HEK293 (cell line): ENCODE results near the gene PRXL2B.

Source experiments
- BCL11A ChIP-seq: fragments of 450-650 bp; formaldehyde crosslinking; IDR thresholded peaks from 2 replicates; pipeline ENCODE4 v1.5.1; 2016; ENCODE audit warnings: low read depth, missing biosample characterization, missing genetic modification characterization
- BCL11B ChIP-seq: fragments of 450-650 bp; formaldehyde crosslinking; IDR thresholded peaks from 2 replicates; pipeline ENCODE4 v1.5.1; 2016; ENCODE audit warnings: low read depth, missing biosample characterization, missing genetic modification characterization
- GLI4 ChIP-seq: fragments of 450-650 bp; formaldehyde crosslinking; IDR thresholded peaks from 2 replicates; pipeline ENCODE4 v1.5.1; 2016; ENCODE audit warnings: missing biosample characterization, missing genetic modification characterization
- KLF1 ChIP-seq: fragments of 450-650 bp; formaldehyde crosslinking; IDR thresholded peaks from 2 replicates; pipeline ENCODE4 v1.5.1; 2016; ENCODE audit warnings: missing biosample characterization, missing genetic modification characterization
- MZF1 ChIP-seq: fragments of 450-650 bp; formaldehyde crosslinking; IDR thresholded peaks from 2 replicates; pipeline ENCODE4 v1.5.1; 2017; ENCODE audit warnings: missing biosample characterization, missing genetic modification characterization, borderline replicate concordance
- SCRT1 ChIP-seq: fragments of 450-650 bp; formaldehyde crosslinking; IDR thresholded peaks from 2 replicates; pipeline ENCODE4 v1.5.1; 2016; ENCODE audit warnings: missing biosample characterization, missing genetic modification characterization, borderline replicate concordance
- ZFHX2 ChIP-seq: fragments of 450-650 bp; formaldehyde crosslinking; conservative IDR thresholded peaks from 2 replicates; pipeline ENCODE4 v1.5.1; 2016; ENCODE audit warnings: missing biosample characterization, missing genetic modification characterization
- ZFP41 ChIP-seq: fragments of 450-650 bp; formaldehyde crosslinking; IDR thresholded peaks from 2 replicates; pipeline ENCODE4 v1.5.1; 2016; ENCODE audit warnings: missing biosample characterization, missing genetic modification characterization, borderline replicate concordance
- ZFP69B ChIP-seq: fragments of 450-650 bp; formaldehyde crosslinking; IDR thresholded peaks from 2 replicates; pipeline ENCODE4 v1.5.1; 2016; ENCODE audit warnings: missing biosample characterization, missing genetic modification characterization
- ZNF121 ChIP-seq: fragments of 450-650 bp; formaldehyde crosslinking; IDR thresholded peaks from 2 replicates; pipeline ENCODE4 v1.5.1; 2016; ENCODE audit warnings: missing biosample characterization, missing genetic modification characterization
- ZNF341 ChIP-seq: fragments of 450-650 bp; formaldehyde crosslinking; IDR thresholded peaks from 2 replicates; pipeline ENCODE4; 2016; ENCODE audit warnings: low read depth, missing biosample characterization, missing genetic modification characterization
- ZNF391 ChIP-seq: fragments of 450-650 bp; formaldehyde crosslinking; IDR thresholded peaks from 2 replicates; pipeline ENCODE4 v1.5.1; 2016; ENCODE audit warnings: low read depth, missing biosample characterization, missing genetic modification characterization, borderline replicate concordance
- ZNF404 ChIP-seq: fragments of 450-650 bp; formaldehyde crosslinking; IDR thresholded peaks from 2 replicates; pipeline ENCODE4 v1.5.1; 2017; ENCODE audit warnings: missing biosample characterization, missing genetic modification characterization
- ZNF416 ChIP-seq: fragments of 450-650 bp; formaldehyde crosslinking; IDR thresholded peaks from 2 replicates; pipeline ENCODE4 v1.5.1; 2016; ENCODE audit warnings: missing biosample characterization, missing genetic modification characterization
- ZNF596 ChIP-seq: fragments of 450-650 bp; IDR thresholded peaks from 2 replicates; pipeline ENCODE4 v1.5.0; 2018; ENCODE audit warnings: missing biosample characterization, mild to moderate bottlenecking, missing genetic modification characterization, moderate library complexity
- ZNF610 ChIP-seq: fragments of 450-650 bp; formaldehyde crosslinking; IDR thresholded peaks from 2 replicates; pipeline ENCODE4 v1.5.1; 2016; ENCODE audit warnings: missing biosample characterization, missing genetic modification characterization, borderline replicate concordance
- ZNF624 ChIP-seq: fragments of 450-650 bp; formaldehyde crosslinking; IDR thresholded peaks from 2 replicates; pipeline ENCODE4 v1.5.1; 2017; ENCODE audit warnings: missing biosample characterization, missing genetic modification characterization
- ZNF701 ChIP-seq: fragments of 450-650 bp; formaldehyde crosslinking; IDR thresholded peaks from 2 replicates; pipeline ENCODE4 v1.5.1; 2016; ENCODE audit warnings: missing biosample characterization, missing genetic modification characterization
- ZNF777 ChIP-seq: fragments of 450-650 bp; formaldehyde crosslinking; IDR thresholded peaks from 2 replicates; pipeline ENCODE4 v1.5.1; 2017; ENCODE audit warnings: missing biosample characterization, missing genetic modification characterization, borderline replicate concordance
- ZNF785 ChIP-seq: fragments of 450-650 bp; formaldehyde crosslinking; IDR thresholded peaks from 2 replicates; pipeline ENCODE4 v1.5.1; 2016; ENCODE audit warnings: missing biosample characterization, missing genetic modification characterization
- ZNF791 ChIP-seq: fragments of 450-650 bp; formaldehyde crosslinking; IDR thresholded peaks from 2 replicates; pipeline ENCODE4 v1.5.1; 2016; ENCODE audit warnings: missing biosample characterization, missing genetic modification characterization
- ZNF837 ChIP-seq: fragments of 450-650 bp; formaldehyde crosslinking; IDR thresholded peaks from 2 replicates; pipeline ENCODE4 v1.5.1; 2016; ENCODE audit warnings: missing biosample characterization, missing genetic modification characterization
- ZSCAN30 ChIP-seq: fragments of 450-650 bp; IDR thresholded peaks from 2 replicates; pipeline ENCODE4 v1.5.1; 2018; ENCODE audit warnings: missing biosample characterization, mild to moderate bottlenecking, missing genetic modification characterization, moderate library complexity
- TF ChIP-seq, protein P1 (sequence below): fragments of 450-650 bp; formaldehyde crosslinking; conservative IDR thresholded peaks from 2 replicates; pipeline ENCODE4 v1.5.1; 2016; ENCODE audit warnings: low read depth, missing biosample characterization, missing genetic modification characterization
- TF ChIP-seq, protein P2 (sequence below): fragments of 450-650 bp; formaldehyde crosslinking; optimal IDR thresholded peaks from 2 replicates; pipeline ENCODE3; 2016; ENCODE audit warnings: missing biosample characterization, mild to moderate bottlenecking, missing genetic modification characterization
- TF ChIP-seq, protein P3 (sequence below): fragments of 450-650 bp; formaldehyde crosslinking; IDR thresholded peaks from 2 replicates; pipeline ENCODE4 v1.5.1; 2016; ENCODE audit warnings: missing biosample characterization, missing genetic modification characterization
- TF ChIP-seq, protein P4 (sequence below): fragments of 450-650 bp; formaldehyde crosslinking; IDR thresholded peaks from 2 replicates; pipeline ENCODE4 v1.5.1; 2017; ENCODE audit warnings: missing biosample characterization, missing genetic modification characterization
- TF ChIP-seq, protein P5 (sequence below): fragments of 450-650 bp; formaldehyde crosslinking; IDR thresholded peaks from 2 replicates; pipeline ENCODE4 v1.5.1; 2017; ENCODE audit warnings: missing biosample characterization, missing genetic modification characterization

Gene PRXL2B

DNA sequence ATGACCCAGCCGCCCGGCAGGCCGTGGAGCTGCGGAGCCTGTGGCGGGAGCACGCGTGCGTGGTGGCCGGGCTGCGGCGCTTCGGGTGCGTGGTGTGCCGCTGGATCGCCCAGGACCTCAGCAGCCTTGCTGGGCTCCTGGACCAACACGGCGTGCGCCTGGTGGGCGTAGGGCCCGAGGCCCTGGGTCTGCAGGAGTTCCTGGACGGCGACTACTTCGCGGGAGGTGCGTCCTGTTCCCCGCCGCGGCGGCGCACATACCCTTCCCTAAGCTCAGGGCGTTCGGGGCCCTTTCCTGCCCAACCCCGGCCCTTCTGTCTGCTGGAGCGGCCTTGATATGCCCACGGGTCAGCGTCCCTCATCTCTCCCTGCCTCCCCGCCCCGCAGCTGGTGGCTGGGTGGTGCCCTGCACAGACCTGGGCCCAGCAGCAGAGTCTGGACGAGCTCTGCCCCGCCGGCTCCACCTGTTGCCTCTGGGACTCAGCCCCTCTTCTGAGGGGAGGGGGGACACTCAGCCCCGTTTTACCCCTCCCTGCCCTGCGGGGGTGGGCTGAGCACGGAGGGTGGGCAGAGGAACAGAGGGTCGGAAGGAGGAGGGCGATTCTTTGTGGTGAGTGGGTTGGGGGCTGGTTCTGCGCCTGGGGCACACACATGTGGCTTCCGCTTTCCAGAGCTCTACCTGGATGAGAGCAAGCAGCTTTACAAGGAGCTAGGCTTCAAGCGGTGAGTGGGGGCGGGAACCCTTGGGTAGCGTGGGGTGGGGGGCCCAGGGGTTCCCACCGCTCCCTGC, 688 bp downstream of the PRXL2B start (continued):
- TF ChIP-seq, protein P1, sequence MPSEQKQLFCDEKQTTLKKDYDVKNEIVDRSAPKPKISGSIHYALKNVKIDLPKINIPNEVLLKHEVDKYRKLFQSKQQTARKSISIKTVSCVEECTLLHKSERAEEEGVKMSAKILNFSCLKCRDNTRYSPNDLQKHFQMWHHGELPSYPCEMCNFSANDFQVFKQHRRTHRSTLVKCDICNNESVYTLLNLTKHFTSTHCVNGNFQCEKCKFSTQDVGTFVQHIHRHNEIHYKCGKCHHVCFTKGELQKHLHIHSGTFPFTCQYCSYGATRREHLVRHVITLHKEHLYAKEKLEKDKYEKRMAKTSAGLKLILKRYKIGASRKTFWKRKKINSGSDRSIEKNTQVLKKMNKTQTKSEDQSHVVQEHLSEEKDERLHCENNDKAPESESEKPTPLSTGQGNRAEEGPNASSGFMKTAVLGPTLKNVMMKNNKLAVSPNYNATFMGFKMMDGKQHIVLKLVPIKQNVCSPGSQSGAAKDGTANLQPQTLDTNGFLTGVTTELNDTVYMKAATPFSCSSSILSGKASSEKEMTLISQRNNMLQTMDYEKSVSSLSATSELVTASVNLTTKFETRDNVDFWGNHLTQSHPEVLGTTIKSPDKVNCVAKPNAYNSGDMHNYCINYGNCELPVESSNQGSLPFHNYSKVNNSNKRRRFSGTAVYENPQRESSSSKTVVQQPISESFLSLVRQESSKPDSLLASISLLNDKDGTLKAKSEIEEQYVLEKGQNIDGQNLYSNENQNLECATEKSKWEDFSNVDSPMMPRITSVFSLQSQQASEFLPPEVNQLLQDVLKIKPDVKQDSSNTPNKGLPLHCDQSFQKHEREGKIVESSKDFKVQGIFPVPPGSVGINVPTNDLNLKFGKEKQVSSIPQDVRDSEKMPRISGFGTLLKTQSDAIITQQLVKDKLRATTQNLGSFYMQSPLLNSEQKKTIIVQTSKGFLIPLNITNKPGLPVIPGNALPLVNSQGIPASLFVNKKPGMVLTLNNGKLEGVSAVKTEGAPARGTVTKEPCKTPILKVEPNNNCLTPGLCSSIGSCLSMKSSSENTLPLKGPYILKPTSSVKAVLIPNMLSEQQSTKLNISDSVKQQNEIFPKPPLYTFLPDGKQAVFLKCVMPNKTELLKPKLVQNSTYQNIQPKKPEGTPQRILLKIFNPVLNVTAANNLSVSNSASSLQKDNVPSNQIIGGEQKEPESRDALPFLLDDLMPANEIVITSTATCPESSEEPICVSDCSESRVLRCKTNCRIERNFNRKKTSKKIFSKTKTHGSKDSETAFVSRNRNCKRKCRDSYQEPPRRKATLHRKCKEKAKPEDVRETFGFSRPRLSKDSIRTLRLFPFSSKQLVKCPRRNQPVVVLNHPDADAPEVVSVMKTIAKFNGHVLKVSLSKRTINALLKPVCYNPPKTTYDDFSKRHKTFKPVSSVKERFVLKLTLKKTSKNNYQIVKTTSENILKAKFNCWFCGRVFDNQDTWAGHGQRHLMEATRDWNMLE (tag by site-specific recombination): no peak
- TF ChIP-seq ZNF404 (tag by site-specific recombination): no peak
- TF ChIP-seq, protein P2, sequence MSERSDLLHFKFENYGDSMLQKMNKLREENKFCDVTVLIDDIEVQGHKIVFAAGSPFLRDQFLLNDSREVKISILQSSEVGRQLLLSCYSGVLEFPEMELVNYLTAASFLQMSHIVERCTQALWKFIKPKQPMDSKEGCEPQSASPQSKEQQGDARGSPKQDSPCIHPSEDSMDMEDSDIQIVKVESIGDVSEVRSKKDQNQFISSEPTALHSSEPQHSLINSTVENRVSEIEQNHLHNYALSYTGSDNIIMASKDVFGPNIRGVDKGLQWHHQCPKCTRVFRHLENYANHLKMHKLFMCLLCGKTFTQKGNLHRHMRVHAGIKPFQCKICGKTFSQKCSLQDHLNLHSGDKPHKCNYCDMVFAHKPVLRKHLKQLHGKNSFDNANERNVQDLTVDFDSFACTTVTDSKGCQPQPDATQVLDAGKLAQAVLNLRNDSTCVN (tag by site-specific recombination): peak; percentile 37
- peak; percentile 22; the same call in 1 of the 2 replicates for TF ChIP-seq KLF1 (tag by site-specific recombination)
- no peak for TF ChIP-seq ZNF624 (tag by site-specific recombination)
- TF ChIP-seq ZNF121 (tag by site-specific recombination): no peak
- no peak for TF ChIP-seq BCL11B (tag by site-specific recombination)
- no peak for TF ChIP-seq ZFP41
- TF ChIP-seq ZNF596 (tag by site-specific recombination): no peak
- TF ChIP-seq ZNF416 (tag by site-specific recombination): no peak
- TF ChIP-seq, protein P3, sequence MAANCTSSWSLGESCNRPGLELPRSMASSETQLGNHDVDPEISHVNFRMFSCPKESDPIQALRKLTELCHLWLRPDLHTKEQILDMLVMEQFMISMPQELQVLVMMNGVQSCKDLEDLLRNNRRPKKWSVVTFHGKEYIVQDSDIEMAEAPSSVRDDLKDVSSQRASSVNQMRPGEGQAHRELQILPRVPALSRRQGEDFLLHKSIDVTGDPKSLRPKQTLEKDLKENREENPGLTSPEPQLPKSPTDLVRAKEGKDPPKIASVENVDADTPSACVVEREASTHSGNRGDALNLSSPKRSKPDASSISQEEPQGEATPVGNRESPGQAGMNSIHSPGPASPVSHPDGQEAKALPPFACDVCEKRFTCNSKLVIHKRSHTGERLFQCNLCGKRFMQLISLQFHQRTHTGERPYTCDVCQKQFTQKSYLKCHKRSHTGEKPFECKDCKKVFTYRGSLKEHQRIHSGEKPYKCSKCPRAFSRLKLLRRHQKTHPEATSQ (tag by site-specific recombination): no peak
- TF ChIP-seq ZFP69B: no peak
- TF ChIP-seq ZNF791 (tag by site-specific recombination): no peak
- TF ChIP-seq ZNF701 (tag by site-specific recombination): no peak
- TF ChIP-seq ZNF837 (tag by site-specific recombination): no peak
- TF ChIP-seq, protein P4, sequence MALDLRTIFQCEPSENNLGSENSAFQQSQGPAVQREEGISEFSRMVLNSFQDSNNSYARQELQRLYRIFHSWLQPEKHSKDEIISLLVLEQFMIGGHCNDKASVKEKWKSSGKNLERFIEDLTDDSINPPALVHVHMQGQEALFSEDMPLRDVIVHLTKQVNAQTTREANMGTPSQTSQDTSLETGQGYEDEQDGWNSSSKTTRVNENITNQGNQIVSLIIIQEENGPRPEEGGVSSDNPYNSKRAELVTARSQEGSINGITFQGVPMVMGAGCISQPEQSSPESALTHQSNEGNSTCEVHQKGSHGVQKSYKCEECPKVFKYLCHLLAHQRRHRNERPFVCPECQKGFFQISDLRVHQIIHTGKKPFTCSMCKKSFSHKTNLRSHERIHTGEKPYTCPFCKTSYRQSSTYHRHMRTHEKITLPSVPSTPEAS (tag by site-specific recombination): no peak
- no peak for TF ChIP-seq MZF1 (tag by site-specific recombination)
- TF ChIP-seq ZNF610: no peak
- no peak for TF ChIP-seq ZSCAN30 (tag by site-specific recombination)
- no peak for TF ChIP-seq ZNF341 (tag by site-specific recombination)
- peak; percentile 98 for TF ChIP-seq SCRT1 (tag by site-specific recombination)
- TF ChIP-seq, protein P5, sequence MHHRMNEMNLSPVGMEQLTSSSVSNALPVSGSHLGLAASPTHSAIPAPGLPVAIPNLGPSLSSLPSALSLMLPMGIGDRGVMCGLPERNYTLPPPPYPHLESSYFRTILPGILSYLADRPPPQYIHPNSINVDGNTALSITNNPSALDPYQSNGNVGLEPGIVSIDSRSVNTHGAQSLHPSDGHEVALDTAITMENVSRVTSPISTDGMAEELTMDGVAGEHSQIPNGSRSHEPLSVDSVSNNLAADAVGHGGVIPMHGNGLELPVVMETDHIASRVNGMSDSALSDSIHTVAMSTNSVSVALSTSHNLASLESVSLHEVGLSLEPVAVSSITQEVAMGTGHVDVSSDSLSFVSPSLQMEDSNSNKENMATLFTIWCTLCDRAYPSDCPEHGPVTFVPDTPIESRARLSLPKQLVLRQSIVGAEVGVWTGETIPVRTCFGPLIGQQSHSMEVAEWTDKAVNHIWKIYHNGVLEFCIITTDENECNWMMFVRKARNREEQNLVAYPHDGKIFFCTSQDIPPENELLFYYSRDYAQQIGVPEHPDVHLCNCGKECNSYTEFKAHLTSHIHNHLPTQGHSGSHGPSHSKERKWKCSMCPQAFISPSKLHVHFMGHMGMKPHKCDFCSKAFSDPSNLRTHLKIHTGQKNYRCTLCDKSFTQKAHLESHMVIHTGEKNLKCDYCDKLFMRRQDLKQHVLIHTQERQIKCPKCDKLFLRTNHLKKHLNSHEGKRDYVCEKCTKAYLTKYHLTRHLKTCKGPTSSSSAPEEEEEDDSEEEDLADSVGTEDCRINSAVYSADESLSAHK (tag by site-specific recombination): no peak
- TF ChIP-seq ZNF777 (tag by site-specific recombination): no peak; the same call in 1 of the 2 replicates
- no peak for TF ChIP-seq ZNF785
- no peak for TF ChIP-seq BCL11A (tag by site-specific recombination)
- no peak for TF ChIP-seq GLI4 (tag by site-specific recombination)
- no peak for TF ChIP-seq ZNF391
- TF ChIP-seq ZFHX2 (tag by site-specific recombination): peak; percentile 72
